Keratinocyte (primary cell): ENCODE data around the gene STARD4. TPM values are rescaled to one million over a fixed set of nuclear protein-coding genes. Genes with fewer than 3 reads are reported as not detected.
A peak's percentile ranks its signal among the peaks of the same experiment; 100 is the strongest.

Source experiments
- DNase-seq: peaks from one replicate; pipeline ENCODE4 v3.0.0-alpha.2; 2011; ENCODE audit warnings: low read depth, missing footprints, low spot score
- FAIRE-seq: peaks from 2 replicates; lab custom pipeline; 2011; peaks lifted over from hg19 to GRCh38; lab: Jason Lieb, UNC
- H2AFZ ChIP-seq: 2 replicates; pipeline ENCODE4 v1.6.0; 2012; ENCODE audit warnings: low read length, control low read depth, inconsistent platforms; ENCODE audit not compliant: control insufficient read depth
- H3K27ac ChIP-seq: 2 replicates; pipeline ENCODE4 v1.5.1; 2011; ENCODE audit warnings: low read length; ENCODE audit not compliant: control insufficient read depth, insufficient read depth
- H3K27me3 ChIP-seq: 3 replicates; pipeline ENCODE4 v1.6.0; 2011; ENCODE audit warnings: low read length; ENCODE audit not compliant: control insufficient read depth, insufficient read depth; ENCODE audit errors: extremely low read depth
- H3K36me3 ChIP-seq, 2 experiments: 2 replicates in 1 of 2; 3 replicates in 1 of 2; pipeline ENCODE4 v1.5.1; 2011; ENCODE audit warnings: low read length in 2 of 2, mild to moderate bottlenecking in 1 of 2; ENCODE audit not compliant: control insufficient read depth in 2 of 2, insufficient read depth in 2 of 2; ENCODE audit errors: extremely low read depth in 1 of 2
- H3K4me1 ChIP-seq: 3 replicates; pipeline ENCODE4 v1.5.1; 2011; ENCODE audit warnings: low read length; ENCODE audit not compliant: control insufficient read depth, insufficient read depth; ENCODE audit errors: extremely low read depth
- H3K4me2 ChIP-seq: 3 replicates; pipeline ENCODE4 v1.6.0; 2011; ENCODE audit warnings: low read depth, low read length; ENCODE audit not compliant: control insufficient read depth, insufficient read depth; ENCODE audit errors: extremely low read depth
- H3K4me3 ChIP-seq, 3 experiments: fragments of 200-600 bp in 1 of 3; sonication (generic) in 1 of 3; 2 replicates in 2 of 3; 3 replicates in 1 of 3; pipeline ENCODE4 v1.5.1; 2011 to 2016; ENCODE audit warnings: low read length in 3 of 3, mild to moderate bottlenecking in 3 of 3, control low read depth in 2 of 3, inconsistent platforms in 1 of 3, low read depth in 1 of 3, mixed read lengths in 1 of 3, mixed run types in 1 of 3, moderate library complexity in 1 of 3; ENCODE audit not compliant: control insufficient read depth in 2 of 3, insufficient read depth in 2 of 3; ENCODE audit errors: extremely low read depth in 1 of 3
- H3K79me2 ChIP-seq: 2 replicates; pipeline ENCODE4 v1.6.0; 2012; ENCODE audit warnings: low read length; ENCODE audit not compliant: control insufficient read depth, insufficient read depth
- H3K9ac ChIP-seq: 3 replicates; pipeline ENCODE4 v1.6.0; 2011; ENCODE audit warnings: low read length; ENCODE audit not compliant: control insufficient read depth, insufficient read depth; ENCODE audit errors: extremely low read depth
- H3K9me1 ChIP-seq: 3 replicates; pipeline ENCODE4 v1.6.0; 2011; ENCODE audit warnings: low read length; ENCODE audit not compliant: control insufficient read depth, insufficient read depth; ENCODE audit errors: extremely low read depth
- H3K9me3 ChIP-seq: 2 replicates; pipeline ENCODE4 v1.5.1; 2012; ENCODE audit warnings: low read depth, low read length; ENCODE audit not compliant: control insufficient read depth
- H4K20me1 ChIP-seq: 3 replicates; pipeline ENCODE4 v1.6.0; 2011; ENCODE audit warnings: low read length; ENCODE audit not compliant: control insufficient read depth, insufficient read depth; ENCODE audit errors: extremely low read depth
- CTCF ChIP-seq, 3 experiments: IDR thresholded peaks in 1 of 3; conservative IDR thresholded peaks in 1 of 3; optimal IDR thresholded peaks in 1 of 3; 2 replicates in 2 of 3; 3 replicates in 1 of 3; pipeline versions ENCODE3 to v1.5.1; 2011; ENCODE audit warnings: low read length in 3 of 3, mild to moderate bottlenecking in 3 of 3, moderate library complexity in 2 of 3, control low read depth in 1 of 3, inconsistent platforms in 1 of 3; ENCODE audit not compliant: insufficient read depth in 2 of 3; ENCODE audit errors: extremely low read depth in 1 of 3
- EZH2 ChIP-seq: IDR thresholded peaks from one replicate; pipeline ENCODE4 v1.6.1; 2012; ENCODE audit warnings: inconsistent platforms, mild to moderate bottlenecking, low read length, moderate library complexity
- dilution Hi-C: fragments of 300-500 bp; cut with MboI; formaldehyde crosslinking; loops from one replicate; pipeline ENCODE4 v1.7.0; 2020; ENCODE audit warnings: low sequenced_read_pairs; ENCODE audit not compliant: extremely low pct_ligation_motif_present
- polyA plus RNA-seq, 5 experiments: library from polyadenylated mRNA; depleted of rRNA in 3 of 5; stranded (reverse) in 3 of 5; stranded (forward) in 1 of 5; unstranded in 1 of 5; fragments of >200 nt; gene quantifications; 1 replicate in 1 of 5; 2 replicates in 3 of 5; 3 replicates in 1 of 5; pipeline versions ENCODE4 v1.2.1 to v1.2.3, GENCODE V29; 2011 to 2012; ENCODE audit warnings: missing spikeins in 2 of 5, low read depth in 1 of 5, low replicate concordance in 1 of 5

Gene STARD4
- polyA plus RNA-seq, 1 donor (not counting 4 experiments of a cell fraction or from before 2014, with no cell fraction given) = 86.4 TPM

GRCh38 chr5:111454776-111455175, 57.6 kb downstream of the STARD4 start:
- Histone ChIP-seq H3K27me3 (no peaks in the 10 kb centered on the region), H3K4me2 (no peak overlapping the region), H2AFZ (no peak overlapping the region), H3K9me3 (no peaks in the 10 kb centered on the region), H3K4me3 (no peak overlapping the region), H4K20me1 (no peaks in the 10 kb centered on the region), H3K36me3 (no peaks in the 10 kb centered on the region), H3K9me1 (no peaks in the 10 kb centered on the region), H3K9ac (no peak overlapping the region), H3K4me1 (peaks cover 14% of the 10 kb centered on the region), H3K27ac (no peak overlapping the region), H3K79me2 (no peaks in the 10 kb centered on the region)
- dilution Hi-C loops = no loop called here
- TF ChIP-seq CTCF (optimal IDR thresholded peaks at IDR 0.05 in 1 of 3, IDR thresholded peaks at IDR 0.05 in 1 of 3, conservative IDR thresholded peaks at IDR 0.05 in 1 of 3; ENCODE audit: extremely low read depth in 1 of 3, insufficient read depth in 2 of 3, low read length in 3 of 3) (no peak), EZH2 (no peak)
- no peak for FAIRE-seq
- no peak for DNase-seq

- no peaks in the 10 kb centered on the region for H3K9me3 ChIP-seq
- no peaks in the 10 kb centered on the region for H4K20me1 ChIP-seq
- no peaks in the 10 kb centered on the region for H3K27me3 ChIP-seq
- TF ChIP-seq EZH2 (no peak), CTCF (optimal IDR thresholded peaks at IDR 0.05 in 1 of 3, IDR thresholded peaks at IDR 0.05 in 1 of 3, conservative IDR thresholded peaks at IDR 0.05 in 1 of 3; ENCODE audit: extremely low read depth in 1 of 3, insufficient read depth in 2 of 3, low read length in 3 of 3) (no peak)
- no peaks in the 10 kb centered on the region for H3K79me2 ChIP-seq
- dilution Hi-C loops = no loop called here
- no peak overlapping the region for H3K4me3 ChIP-seq
- H3K27ac ChIP-seq = no peak overlapping the region
- no peak overlapping the region for H2AFZ ChIP-seq
- H3K9ac ChIP-seq = no peak overlapping the region
- H3K4me1 ChIP-seq = peaks cover 14% of the 10 kb centered on the region
- peak; percentile 25 for DNase-seq
- no peaks in the 10 kb centered on the region for H3K9me1 ChIP-seq
- H3K36me3 ChIP-seq = no peaks in the 10 kb centered on the region
- H3K4me2 ChIP-seq = no peak overlapping the region
- no peak for FAIRE-seq
These were observed 58.1 kb downstream of the STARD4 start for GRCh38 chr5:111454198-111454622.
